AG09309 (cell line): ENCODE results near the gene ENOPH1.

ENCODE experiments used
- DNase-seq: peaks from one replicate; pipeline ENCODE4 v3.0.0-alpha.2; 2010; ENCODE audit warnings: low read depth
- H3K4me3 ChIP-seq: 2 replicates; pipeline ENCODE4 v1.5.1; 2011; ENCODE audit warnings: mild to moderate bottlenecking, low read depth, low read length, moderate library complexity; ENCODE audit not compliant: control insufficient read depth
- TF ChIP-seq, protein P1 (sequence below): IDR thresholded peaks from 2 replicates; pipeline ENCODE4 v1.5.1; 2011; ENCODE audit warnings: mild to moderate bottlenecking, low read depth, low read length, inconsistent platforms; ENCODE audit not compliant: insufficient read depth, control insufficient read depth; ENCODE audit errors: missing control alignments

ENOPH1 gene

DNA sequence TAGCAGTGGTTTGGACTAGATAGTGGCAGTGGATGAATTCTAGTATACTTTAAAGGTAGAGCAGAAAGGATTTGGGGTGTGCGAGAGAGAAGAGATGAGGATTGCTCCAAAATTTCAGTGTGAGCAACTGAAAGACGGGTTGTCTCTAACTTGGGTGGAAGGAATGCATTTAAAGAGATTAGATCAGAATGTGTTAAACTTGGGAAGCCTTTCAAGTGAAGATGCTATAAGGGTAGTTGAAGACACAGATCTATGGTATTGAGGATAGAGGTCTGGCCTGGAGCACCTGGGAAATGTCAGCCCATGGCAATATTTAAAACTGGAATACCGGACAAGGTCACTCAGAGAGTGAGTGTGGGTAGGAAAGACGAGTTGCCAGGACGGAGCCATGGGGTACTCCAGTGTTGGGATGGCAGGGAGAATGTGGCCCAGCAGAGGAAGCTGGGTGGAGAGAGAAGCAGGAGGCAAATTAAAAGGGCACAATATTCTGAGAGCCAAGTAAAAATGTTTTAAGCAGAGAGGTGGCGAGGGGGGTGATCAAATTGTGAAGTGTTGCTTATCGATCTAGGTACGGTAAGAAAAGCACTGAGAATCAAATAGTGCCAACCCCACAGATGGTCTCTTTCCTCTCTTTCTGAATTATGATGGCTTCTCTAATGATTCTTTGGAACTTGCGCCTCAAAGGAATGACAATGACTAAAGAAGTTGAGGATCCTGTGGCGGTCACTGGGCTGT lies 50.5 kb downstream of the ENOPH1 start:
- no peak overlapping the region for H3K4me3 ChIP-seq
- DNase-seq, result no peak
- TF ChIP-seq, protein P1, sequence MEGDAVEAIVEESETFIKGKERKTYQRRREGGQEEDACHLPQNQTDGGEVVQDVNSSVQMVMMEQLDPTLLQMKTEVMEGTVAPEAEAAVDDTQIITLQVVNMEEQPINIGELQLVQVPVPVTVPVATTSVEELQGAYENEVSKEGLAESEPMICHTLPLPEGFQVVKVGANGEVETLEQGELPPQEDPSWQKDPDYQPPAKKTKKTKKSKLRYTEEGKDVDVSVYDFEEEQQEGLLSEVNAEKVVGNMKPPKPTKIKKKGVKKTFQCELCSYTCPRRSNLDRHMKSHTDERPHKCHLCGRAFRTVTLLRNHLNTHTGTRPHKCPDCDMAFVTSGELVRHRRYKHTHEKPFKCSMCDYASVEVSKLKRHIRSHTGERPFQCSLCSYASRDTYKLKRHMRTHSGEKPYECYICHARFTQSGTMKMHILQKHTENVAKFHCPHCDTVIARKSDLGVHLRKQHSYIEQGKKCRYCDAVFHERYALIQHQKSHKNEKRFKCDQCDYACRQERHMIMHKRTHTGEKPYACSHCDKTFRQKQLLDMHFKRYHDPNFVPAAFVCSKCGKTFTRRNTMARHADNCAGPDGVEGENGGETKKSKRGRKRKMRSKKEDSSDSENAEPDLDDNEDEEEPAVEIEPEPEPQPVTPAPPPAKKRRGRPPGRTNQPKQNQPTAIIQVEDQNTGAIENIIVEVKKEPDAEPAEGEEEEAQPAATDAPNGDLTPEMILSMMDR, result no peak

DNA sequence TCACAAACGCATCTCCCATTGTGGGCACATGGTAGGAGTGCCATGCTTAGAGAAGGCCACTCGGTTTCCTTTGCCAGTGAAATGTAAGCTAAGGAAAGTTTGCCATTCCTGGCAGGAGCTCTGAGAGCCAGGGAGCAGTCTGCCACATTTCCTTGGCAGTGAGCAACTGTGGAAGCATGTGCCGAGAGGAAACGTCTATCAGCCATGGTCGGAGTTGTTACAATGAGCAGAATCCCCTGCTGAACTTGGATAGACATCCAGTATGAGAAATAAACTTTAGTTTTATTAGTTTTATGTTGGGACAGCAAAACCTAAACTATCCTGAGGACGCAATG lies 51.1 kb downstream of the ENOPH1 start:
- no peak overlapping the region for H3K4me3 ChIP-seq
- DNase-seq, result no peak
- TF ChIP-seq, protein P1, result no peak

GRCh38 chr4:82482387-82482786 lies 52.0 kb downstream of the ENOPH1 start:
- TF ChIP-seq, protein P1, result no peak

DNA sequence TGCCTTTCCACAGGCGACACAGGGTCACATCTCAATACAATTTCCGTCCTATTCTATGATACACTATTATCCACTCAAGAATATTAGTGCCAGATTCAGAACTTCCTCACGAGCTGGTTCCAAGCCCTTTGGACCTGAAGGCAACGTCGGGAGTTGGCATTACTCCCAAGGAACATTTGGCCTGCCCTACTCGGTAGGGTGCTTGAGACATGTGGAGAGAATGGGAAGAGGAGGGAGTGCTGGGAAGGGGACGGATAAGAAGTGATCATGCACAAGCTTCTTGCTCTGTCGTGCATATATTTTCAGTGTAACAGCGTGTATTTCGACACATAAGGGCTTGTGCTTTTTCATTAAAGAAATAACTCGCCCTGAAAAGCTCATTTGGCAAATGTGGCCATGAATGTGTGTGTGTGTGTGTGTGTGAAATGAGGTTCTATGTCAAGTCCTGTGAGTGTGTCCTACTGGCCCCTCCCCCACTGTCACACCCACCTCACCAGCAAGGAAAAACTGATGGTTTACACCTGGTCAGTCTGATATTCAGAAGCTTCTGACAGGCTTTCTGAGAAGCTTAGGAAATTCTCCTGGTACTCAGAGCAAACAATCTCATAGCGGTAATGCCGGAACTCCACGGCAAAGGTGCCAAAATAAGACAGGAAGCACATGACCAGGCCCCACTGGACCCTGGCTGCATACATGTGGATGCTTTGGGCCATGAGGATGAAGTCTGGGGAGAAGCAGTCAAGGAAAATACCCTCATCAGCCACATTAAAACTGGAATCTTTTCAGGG lies 54.8 kb downstream of the ENOPH1 start:
- no peak for DNase-seq
- TF ChIP-seq, protein P1, result no peak
- no peak overlapping the region for H3K4me3 ChIP-seq

More at GRCh38 chr4:82482387-82482786, 52.0 kb downstream of the ENOPH1 start:
- no peak for DNase-seq
- H3K4me3 ChIP-seq, result no peak overlapping the region

- no peak for DNase-seq
- TF ChIP-seq, protein P1, result no peak
- H3K4me3 ChIP-seq, result no peak overlapping the region
Observed at GRCh38 chr4:82489076-82489475, 58.7 kb downstream of the ENOPH1 start.

DNA sequence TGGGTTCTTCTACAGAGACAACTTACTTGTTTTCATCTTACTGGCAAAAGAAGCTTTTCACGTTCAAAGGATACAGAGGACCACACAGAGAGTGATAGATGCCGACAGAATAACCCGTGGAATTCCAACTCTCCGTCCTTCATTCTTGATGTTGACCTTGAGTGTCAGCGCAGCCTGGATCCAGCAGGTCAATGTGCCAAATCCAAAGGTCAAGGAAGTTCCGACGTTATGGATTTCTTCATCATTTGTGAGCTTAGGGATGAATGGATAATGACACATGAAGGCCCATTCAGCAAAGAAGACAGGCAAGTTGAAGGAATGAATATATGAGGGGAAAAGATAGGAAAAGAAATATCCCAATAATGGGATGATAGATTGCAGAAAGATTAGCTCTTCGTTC lies 59.6 kb downstream of the ENOPH1 start:
- no peak overlapping the region for H3K4me3 ChIP-seq
- no peak for DNase-seq
- TF ChIP-seq, protein P1, result no peak
